ENCODE results near the gene OR1D5.

The OR1D5 gene

DNA sequence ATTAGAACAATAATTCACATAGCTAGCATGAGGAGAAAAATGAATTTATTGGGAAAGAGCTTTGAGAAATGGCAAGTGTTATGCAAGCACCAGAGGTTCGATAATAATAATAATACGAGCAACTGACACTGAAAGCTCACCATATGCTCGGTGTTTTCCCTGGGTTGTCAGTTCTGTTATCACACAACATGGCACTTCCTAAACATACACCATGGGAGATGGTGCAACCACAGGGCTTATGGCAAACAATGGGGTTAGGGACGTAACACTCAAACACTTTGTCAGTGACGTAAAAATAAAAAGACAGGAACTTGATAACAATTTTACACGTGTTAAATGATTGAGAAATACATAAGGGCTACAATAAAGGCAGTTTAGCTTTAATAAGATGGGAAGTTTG, 23.7 kb downstream of the OR1D5 start:
- TF ChIP-seq, protein P1, sequence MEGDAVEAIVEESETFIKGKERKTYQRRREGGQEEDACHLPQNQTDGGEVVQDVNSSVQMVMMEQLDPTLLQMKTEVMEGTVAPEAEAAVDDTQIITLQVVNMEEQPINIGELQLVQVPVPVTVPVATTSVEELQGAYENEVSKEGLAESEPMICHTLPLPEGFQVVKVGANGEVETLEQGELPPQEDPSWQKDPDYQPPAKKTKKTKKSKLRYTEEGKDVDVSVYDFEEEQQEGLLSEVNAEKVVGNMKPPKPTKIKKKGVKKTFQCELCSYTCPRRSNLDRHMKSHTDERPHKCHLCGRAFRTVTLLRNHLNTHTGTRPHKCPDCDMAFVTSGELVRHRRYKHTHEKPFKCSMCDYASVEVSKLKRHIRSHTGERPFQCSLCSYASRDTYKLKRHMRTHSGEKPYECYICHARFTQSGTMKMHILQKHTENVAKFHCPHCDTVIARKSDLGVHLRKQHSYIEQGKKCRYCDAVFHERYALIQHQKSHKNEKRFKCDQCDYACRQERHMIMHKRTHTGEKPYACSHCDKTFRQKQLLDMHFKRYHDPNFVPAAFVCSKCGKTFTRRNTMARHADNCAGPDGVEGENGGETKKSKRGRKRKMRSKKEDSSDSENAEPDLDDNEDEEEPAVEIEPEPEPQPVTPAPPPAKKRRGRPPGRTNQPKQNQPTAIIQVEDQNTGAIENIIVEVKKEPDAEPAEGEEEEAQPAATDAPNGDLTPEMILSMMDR (IDR thresholded peaks at IDR 0.05), result no peak

DNA sequence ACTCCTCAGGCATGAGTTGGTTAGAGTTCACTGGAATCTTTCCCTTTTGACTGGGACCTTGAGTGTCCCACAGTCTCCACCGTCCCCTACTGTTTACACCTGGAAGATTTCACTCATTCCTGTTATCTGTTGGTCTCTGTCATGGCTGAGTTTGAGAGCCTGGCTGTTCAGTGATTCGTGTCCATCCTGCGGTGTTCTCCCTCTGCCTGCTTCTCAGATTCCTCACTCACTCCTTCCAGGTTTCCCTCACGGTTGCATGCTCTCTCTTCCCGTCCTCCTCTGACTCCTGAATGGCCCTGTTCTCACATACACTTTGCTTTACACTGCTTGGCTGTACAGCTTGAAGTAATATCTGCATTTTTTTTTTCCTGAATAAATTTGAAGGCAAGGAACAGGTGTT, 24.5 kb downstream of the OR1D5 start:
- TF ChIP-seq, protein P1 (IDR thresholded peaks at IDR 0.05), result no peak

DNA sequence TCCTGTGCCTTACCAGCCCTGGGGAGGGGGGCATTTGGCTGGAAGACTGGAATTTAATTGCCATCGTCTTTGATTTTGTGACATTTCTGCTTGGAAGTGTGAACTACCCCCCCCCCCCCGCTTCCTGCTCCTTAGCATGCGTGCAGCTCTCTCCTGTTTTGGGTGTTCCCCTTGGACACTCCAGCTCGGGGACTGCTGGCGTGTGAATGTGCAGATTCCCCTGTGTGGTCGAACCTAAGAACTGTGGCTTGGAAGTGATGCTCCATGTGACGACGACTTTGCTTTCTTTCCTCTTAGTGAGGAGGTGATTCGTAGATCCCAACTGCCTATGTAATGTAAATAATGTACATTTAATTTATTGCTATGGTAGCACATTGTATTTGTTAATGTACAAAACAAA, 26.1 kb downstream of the OR1D5 start:
- TF ChIP-seq, protein P1 (IDR thresholded peaks at IDR 0.05), result no peak

DNA sequence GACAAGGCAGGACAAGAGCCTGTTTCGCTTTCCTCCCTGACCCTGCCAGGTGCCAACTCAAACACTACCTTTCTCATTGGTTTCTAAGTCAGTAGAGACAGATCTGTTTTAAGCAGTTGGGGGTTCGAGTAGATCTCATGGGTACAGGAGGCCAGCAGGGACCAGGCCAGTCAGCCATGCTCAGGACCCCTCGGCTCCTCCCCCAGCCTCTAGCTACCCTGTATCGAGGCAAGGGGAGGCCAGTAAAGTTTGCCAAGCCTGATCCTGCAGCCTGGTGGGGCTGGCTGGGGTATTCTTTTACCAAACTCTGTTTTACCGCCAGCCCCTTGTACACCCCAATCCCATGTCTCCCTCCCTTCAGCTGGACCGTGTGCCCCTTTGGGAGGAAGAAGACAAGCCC, 26.6 kb downstream of the OR1D5 start:
- TF ChIP-seq, protein P1 (IDR thresholded peaks at IDR 0.05), result no peak

DNA sequence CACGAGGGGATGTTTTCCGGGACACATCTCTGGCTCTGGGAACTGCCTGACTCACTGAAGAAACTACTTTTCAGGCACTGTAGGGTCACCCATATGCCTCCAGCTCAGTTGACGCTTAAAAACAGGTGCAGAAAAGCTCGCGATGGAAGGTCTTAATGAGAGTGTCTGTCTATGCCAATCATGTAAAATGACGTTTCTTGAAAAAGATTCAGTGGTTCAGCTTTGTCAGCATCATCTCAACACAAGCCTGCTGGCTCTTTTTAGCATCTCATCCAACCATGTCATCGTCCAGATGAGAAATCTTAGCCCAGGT, 27.5 kb downstream of the OR1D5 start:
- TF ChIP-seq, protein P1 (IDR thresholded peaks at IDR 0.05), result no peak

DNA sequence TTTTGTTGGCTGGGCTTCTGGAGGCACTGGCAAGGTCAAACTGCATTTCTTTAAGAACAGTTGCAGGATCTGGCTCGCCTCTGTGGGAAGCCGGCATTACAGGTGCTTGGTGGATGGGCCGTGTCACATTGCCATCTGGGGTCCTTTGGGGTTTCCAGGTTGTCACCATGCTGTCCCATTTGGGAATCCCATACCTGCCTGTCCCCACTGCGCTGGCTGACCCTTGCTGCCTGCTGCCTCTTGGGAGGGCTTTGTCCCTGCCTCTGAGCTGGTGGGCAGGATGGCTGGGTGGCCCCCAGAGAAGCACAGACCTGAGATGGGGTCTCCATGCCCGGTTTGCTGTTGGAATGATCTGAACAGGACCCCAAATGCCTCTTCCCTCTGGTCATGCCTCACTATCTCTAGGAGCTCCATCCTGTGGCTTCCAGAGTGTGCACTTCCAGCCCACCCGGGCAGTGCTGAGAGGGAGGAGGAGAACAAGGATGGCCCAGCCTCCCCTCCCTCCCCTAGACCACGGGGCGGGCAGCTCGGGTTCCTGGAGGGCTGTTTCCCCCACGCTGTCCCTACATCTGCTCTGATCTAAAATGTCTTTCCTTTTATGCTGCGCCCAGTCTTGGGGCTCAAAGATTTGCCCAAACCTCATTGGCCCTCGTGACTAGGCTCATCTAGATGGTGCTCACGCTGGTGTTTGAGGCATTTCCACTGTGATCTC, 28.0 kb downstream of the OR1D5 start:
- TF ChIP-seq, protein P1 (IDR thresholded peaks at IDR 0.05), result no peak

DNA sequence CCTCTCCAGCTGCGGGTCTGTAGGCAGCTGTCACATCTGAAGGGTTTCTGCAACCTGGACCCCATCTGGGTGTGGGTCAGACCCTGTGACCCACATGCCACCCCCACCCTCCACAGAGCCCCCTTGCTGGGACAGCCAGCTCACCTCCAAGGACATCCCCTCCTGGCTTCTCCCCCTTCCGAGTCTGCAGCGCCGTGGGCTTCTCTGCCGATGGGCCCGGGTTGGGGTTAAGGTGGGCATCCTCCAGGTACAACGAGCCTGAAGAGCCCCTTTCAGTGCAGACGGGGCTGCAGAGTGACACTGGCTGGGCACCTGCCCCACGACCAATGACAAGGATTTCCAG, 28.9 kb downstream of the OR1D5 start:
- TF ChIP-seq, protein P1 (IDR thresholded peaks at IDR 0.05), result no peak

Measured in LNCAP (cell line).